22Rv1 (cell line): ENCODE measurements around the gene PAPPA2.

Source experiments
- CTCF ChIP-seq: fragments of 450-650 bp; IDR thresholded peaks from 2 replicates; pipeline ENCODE4 v1.5.1; 2017; ENCODE audit warnings: mild to moderate bottlenecking
- ZFX ChIP-seq: fragments of 450-650 bp; IDR thresholded peaks from 2 replicates; pipeline ENCODE4 v1.6.1; 2017; ENCODE audit warnings: antibody characterized with exemption, borderline replicate concordance

- TF ChIP-seq CTCF (no peak), ZFX (no peak)
Measured at GRCh38 chr1:176786274-176786673, 323.3 kb downstream of the PAPPA2 start.
